Ureter (tissue), 1 donor: Measurements from ENCODE around the gene GABBR2. TPM values are rescaled to one million over a fixed set of nuclear protein-coding genes. Genes with fewer than 3 reads are reported as not detected.

ENCODE experiments used
- DNase-seq: peaks from one replicate; pipeline ENCODE4 v3.0.0-alpha.2; 2020; ENCODE audit warnings: low spot score
- total RNA-seq: library from RNA; stranded (reverse); gene quantifications from one replicate; pipeline ENCODE4 v1.2.4, GENCODE V29; 2023
- donor health status: DM: yes; HTN: yes; CAD: no.

The GABBR2 gene
- total RNA-seq: 12.2 TPM

- DNase-seq: no peak
Measured at GRCh38 chr9:98708933-98709911, at the start of gene GABBR2. Gene GABBR2, minus strand, starts transcription at chr9:98708935. Its CDS starts 198 bp downstream, at chr9:98708737.

- no peak for DNase-seq
Measured at GRCh38 chr9:98755006-98755618, 46.4 kb upstream of the GABBR2 start.

GRCh38 chr9:98751210-98751609 lies 42.5 kb upstream of the GABBR2 start:
- DNase-seq: no peak

- no peak for DNase-seq
Measured at GRCh38 chr9:98750364-98751060, 41.8 kb upstream of the GABBR2 start.

GRCh38 chr9:98747476-98747875 lies 38.7 kb upstream of the GABBR2 start:
- no peak for DNase-seq

- DNase-seq: no peak
Measured at GRCh38 chr9:98745470-98745869, 36.7 kb upstream of the GABBR2 start.

- no peak for DNase-seq
Measured at GRCh38 chr9:98743818-98744611, 35.3 kb upstream of the GABBR2 start.

- DNase-seq: no peak
Measured at GRCh38 chr9:98743329-98743728, 34.6 kb upstream of the GABBR2 start.

GRCh38 chr9:98742325-98743280 lies 33.9 kb upstream of the GABBR2 start:
- DNase-seq: no peak

GRCh38 chr9:98740226-98740881 lies 31.6 kb upstream of the GABBR2 start:
- no peak for DNase-seq

- DNase-seq: no peak
Measured at GRCh38 chr9:98738741-98739140, 30.0 kb upstream of the GABBR2 start.

GRCh38 chr9:98736226-98736625 lies 27.5 kb upstream of the GABBR2 start:
- DNase-seq: no peak

- no peak for DNase-seq
Measured at GRCh38 chr9:98732801-98733200, 24.1 kb upstream of the GABBR2 start.

- no peak for DNase-seq
Measured at GRCh38 chr9:98732091-98732490, 23.4 kb upstream of the GABBR2 start.

- no peak for DNase-seq
Measured at GRCh38 chr9:98730871-98731270, 22.1 kb upstream of the GABBR2 start.

GRCh38 chr9:98728500-98728899 lies 19.8 kb upstream of the GABBR2 start:
- DNase-seq: no peak

GRCh38 chr9:98727428-98727827 lies 18.7 kb upstream of the GABBR2 start:
- no peak for DNase-seq

GRCh38 chr9:98726735-98727134 lies 18.0 kb upstream of the GABBR2 start:
- DNase-seq: no peak

GRCh38 chr9:98724810-98725530 lies 16.2 kb upstream of the GABBR2 start:
- no peak for DNase-seq
